GM23338 (cell line): ENCODE measurements around the gene GALNT7. TPM values are rescaled to one million over a fixed set of nuclear protein-coding genes. Genes with fewer than 3 reads are reported as not detected.

ENCODE experiments used
- ATAC-seq: fragments of 200-7000 bp; cut with Tn5 transposase; 3 replicates; pipeline ENCODE4 v1.9.1; 2020
- DNase-seq: peaks from one replicate; pipeline ENCODE4 v3.0.0-alpha.2; 2015; ENCODE audit warnings: low spot score
- H2AFZ ChIP-seq: fragments of 200-600 bp; sonication (generic); 2 replicates; pipeline ENCODE4 v1.8.0; 2016; ENCODE audit warnings: antibody characterized with exemption, mild to moderate bottlenecking, moderate library complexity
- H3F3A ChIP-seq: fragments of 200-600 bp; sonication (generic); replicated peaks from 2 replicates; pipeline ENCODE4 v1.8.0; 2017; ENCODE audit warnings: antibody characterized with exemption, mixed run types, low read depth
- H3K27ac ChIP-seq: fragments of 200-600 bp; sonication (generic); 2 replicates; pipeline ENCODE4 v1.6.1; 2016; ENCODE audit warnings: low read depth
- H3K27me3 ChIP-seq: fragments of 200-600 bp; sonication (generic); 2 replicates; pipeline ENCODE4 v1.8.0; 2016; ENCODE audit warnings: mild to moderate bottlenecking, mixed run types, moderate library complexity; ENCODE audit not compliant: insufficient read depth
- H3K36me3 ChIP-seq: fragments of 200-600 bp; sonication (generic); 2 replicates; pipeline ENCODE4 v1.8.0; 2016; ENCODE audit warnings: mild to moderate bottlenecking; ENCODE audit not compliant: insufficient read depth
- H3K4me1 ChIP-seq: fragments of 200-600 bp; sonication (generic); 2 replicates; pipeline ENCODE4 v1.8.0; 2016; ENCODE audit warnings: mild to moderate bottlenecking, moderate library complexity; ENCODE audit not compliant: insufficient read depth
- H3K4me2 ChIP-seq: fragments of 200-600 bp; sonication (generic); 2 replicates; pipeline ENCODE4 v1.7.1; 2017; ENCODE audit warnings: mixed run types
- H3K4me3 ChIP-seq: fragments of 200-600 bp; sonication (generic); 2 replicates; pipeline ENCODE4 v1.6.1; 2016; ENCODE audit warnings: mixed run types
- H3K79me2 ChIP-seq: fragments of 200-600 bp; sonication (generic); replicated peaks from 2 replicates; pipeline ENCODE4 v1.8.0; 2017; ENCODE audit warnings: mild to moderate bottlenecking; ENCODE audit not compliant: insufficient read depth
- H3K9me2 ChIP-seq: fragments of 200-600 bp; sonication (generic); 2 replicates; pipeline ENCODE4 v1.8.0; 2017; ENCODE audit not compliant: insufficient read depth
- H4K20me1 ChIP-seq: fragments of 200-600 bp; sonication (generic); replicated peaks from 2 replicates; pipeline ENCODE4 v1.8.0; 2017; ENCODE audit warnings: mild to moderate bottlenecking; ENCODE audit not compliant: insufficient read depth
- H3K27ac Mint-ChIP-seq: 2 replicates; pipeline ENCODE4 v1.8.0; 2020; ENCODE audit warnings: inconsistent platforms, mild to moderate bottlenecking, moderate library complexity, mixed read lengths
- H3K27me3 Mint-ChIP-seq: 3 replicates; pipeline ENCODE4 v1.8.0; 2022; ENCODE audit warnings: low read depth, mild to moderate bottlenecking, moderate library complexity, mixed read lengths, inconsistent platforms; ENCODE audit not compliant: insufficient read depth, poor library complexity
- H3K36me3 Mint-ChIP-seq: 3 replicates; pipeline ENCODE4 v1.8.0; 2021; ENCODE audit warnings: low read depth, mild to moderate bottlenecking, inconsistent platforms, moderate library complexity, mixed read lengths
- H3K4me1 Mint-ChIP-seq: 3 replicates; pipeline ENCODE4 v1.8.0; 2020; ENCODE audit warnings: mild to moderate bottlenecking, inconsistent platforms, mixed read lengths
- H3K4me3 Mint-ChIP-seq: 3 replicates; pipeline ENCODE4 v1.8.0; 2021; ENCODE audit warnings: moderate library complexity, mild to moderate bottlenecking, inconsistent platforms, mixed read lengths
- H3K9me3 Mint-ChIP-seq: 3 replicates; pipeline ENCODE4 v1.8.0; 2020; ENCODE audit warnings: moderate library complexity, mild to moderate bottlenecking, inconsistent platforms, mixed read lengths
- CREB1 ChIP-seq: fragments of 250-450 bp; sonication (Bioruptor Pico); IDR thresholded peaks from 2 replicates; pipeline ENCODE4 v1.5.0; 2020; ENCODE audit warnings: low read depth, mild to moderate bottlenecking, moderate library complexity
- CTCF ChIP-seq, 2 experiments: fragments of 200-600 bp in 1 of 2; sonication (generic) in 1 of 2; conservative IDR thresholded peaks; 2 replicates each; pipeline versions ENCODE4 v1.5.1 to v1.6.1; 2016 to 2017; ENCODE audit warnings: antibody characterized with exemption in 2 of 2, low read depth in 2 of 2, mild to moderate bottlenecking in 2 of 2, moderate library complexity in 1 of 2
- ETS1 ChIP-seq: IDR thresholded peaks from 2 replicates; pipeline ENCODE4 v1.6.1; 2016; ENCODE audit warnings: antibody characterized with exemption
- NANOG ChIP-seq: IDR thresholded peaks from 2 replicates; pipeline ENCODE4 v1.6.1; 2016; ENCODE audit warnings: antibody characterized with exemption, borderline replicate concordance
- POLR2AphosphoS5 ChIP-seq: IDR thresholded peaks from 2 replicates; pipeline ENCODE4 v1.6.1; 2016; ENCODE audit warnings: antibody characterized with exemption, low read depth
- REST ChIP-seq: IDR thresholded peaks from one replicate; pipeline ENCODE4 v1.6.1; 2018; ENCODE audit warnings: antibody characterized with exemption; ENCODE audit not compliant: unreplicated experiment
- STAT1 ChIP-seq: IDR thresholded peaks from one replicate; pipeline ENCODE4 v1.6.1; 2016; ENCODE audit warnings: antibody characterized with exemption; ENCODE audit not compliant: unreplicated experiment
- ZNF331 ChIP-seq: fragments of 250-450 bp; sonication (Bioruptor Pico); IDR thresholded peaks from 2 replicates; pipeline ENCODE4 v1.5.0; 2020; ENCODE audit warnings: low read depth, mild to moderate bottlenecking, moderate library complexity
- polyA plus RNA-seq: library from polyadenylated mRNA; unstranded; fragments of >200 nt; fragmentation: Nextera tagmentation; extraction: Ambion mirVana; gene quantifications from 2 replicates; pipeline ENCODE4 v1.2.1, GENCODE V29; 2016
- total RNA-seq: library from RNA; depleted of rRNA; stranded (reverse); fragments of >200 nt; shearing (Covaris generic); gene quantifications from 2 replicates; pipeline ENCODE4 v1.2.3, GENCODE V29; 2014

GALNT7 gene
- total and polyA plus RNA-seq, 2 experiments from 2014 or later, result 31.8 to 72.2 TPM

GRCh38 chr4:173177232-173177631 lies 8.6 kb downstream of the GALNT7 start:
- Mint-ChIP-seq H3K4me3 (peak overlapping the region; percentile 8; the same call in 2 of the 3 replicates), H3K9me3 (no peaks in the 10 kb centered on the region; the same call in 2 of the 3 replicates), H3K27ac (peak overlapping the region; percentile 28), H3K4me1 (peaks cover 66% of the 10 kb centered on the region), H3K27me3 (peaks cover 2% of the 10 kb centered on the region), H3K36me3 (peaks cover under 1% of the 10 kb centered on the region; the same call in 2 of the 3 replicates)
- Histone ChIP-seq H3K4me1 (peaks cover 52% of the 10 kb centered on the region), H4K20me1 (peaks cover 8% of the 10 kb centered on the region), H3K36me3 (no peaks in the 10 kb centered on the region), H2AFZ (no peak overlapping the region), H3K27me3 (no peaks in the 10 kb centered on the region), H3K27ac (no peak overlapping the region; the same call in 1 of the 2 replicates), H3K4me2 (peak overlapping the region; percentile 58), H3K4me3 (no peak overlapping the region), H3K9me2 (no peaks in the 10 kb centered on the region), H3K79me2 (peaks cover 100% of the 10 kb centered on the region), H3F3A (no peaks in the 10 kb centered on the region)
- no peak for TF ChIP-seq REST
- no peak for TF ChIP-seq POLR2AphosphoS5
- TF ChIP-seq ETS1, result no peak
- no peak for TF ChIP-seq CREB1
- peak in 1 of 2 experiments; percentile 35; a peak in 2 of 4 replicates for TF ChIP-seq CTCF (conservative IDR thresholded peaks at IDR 0.05; ENCODE audit: low read depth in 2 of 2)
- TF ChIP-seq STAT1, result no peak
- no peak for DNase-seq
- peak; percentile 53 for ATAC-seq

- H3K27me3 Mint-ChIP-seq, result peaks cover 4% of the 10 kb centered on the region
- peaks cover 10% of the 10 kb centered on the region for H3K36me3 Mint-ChIP-seq
- no peak overlapping the region for H3K4me3 ChIP-seq
- peaks cover 100% of the 10 kb centered on the region for H3K79me2 ChIP-seq
- H3K27ac ChIP-seq, result no peak overlapping the region
- H3K9me2 ChIP-seq, result no peaks in the 10 kb centered on the region
- H4K20me1 ChIP-seq, result peaks cover 8% of the 10 kb centered on the region
- ATAC-seq, result no peak
- no peak overlapping the region for H3K27ac Mint-ChIP-seq
- H3K4me1 Mint-ChIP-seq, result peaks cover 57% of the 10 kb centered on the region
- DNase-seq, result no peak
- H3K36me3 ChIP-seq, result no peaks in the 10 kb centered on the region
- no peak overlapping the region for H2AFZ ChIP-seq
- H3F3A ChIP-seq, result no peaks in the 10 kb centered on the region
- no peak overlapping the region for H3K4me3 Mint-ChIP-seq
- H3K4me2 ChIP-seq, result no peak overlapping the region
- peaks cover 43% of the 10 kb centered on the region for H3K4me1 ChIP-seq
- H3K27me3 ChIP-seq, result no peaks in the 10 kb centered on the region
- H3K9me3 Mint-ChIP-seq, result peaks cover 7% of the 10 kb centered on the region
- no peak for TF ChIP-seq STAT1
- no peak for TF ChIP-seq NANOG
- no peak for TF ChIP-seq CTCF (conservative IDR thresholded peaks at IDR 0.05; ENCODE audit: low read depth in 2 of 2)
- TF ChIP-seq ZNF331, result no peak
Observed at GRCh38 chr4:173178144-173178543, 9.5 kb downstream of the GALNT7 start.
